ENCODE data around the gene MTNR1A. TPM values are rescaled to one million over a fixed set of nuclear protein-coding genes. Genes with fewer than 3 reads are reported as not detected.
A peak's percentile ranks its signal among the peaks of the same experiment; 100 is the strongest.

MTNR1A gene
- total RNA-seq, 1 donor from 2014 or later: not detected

DNA sequence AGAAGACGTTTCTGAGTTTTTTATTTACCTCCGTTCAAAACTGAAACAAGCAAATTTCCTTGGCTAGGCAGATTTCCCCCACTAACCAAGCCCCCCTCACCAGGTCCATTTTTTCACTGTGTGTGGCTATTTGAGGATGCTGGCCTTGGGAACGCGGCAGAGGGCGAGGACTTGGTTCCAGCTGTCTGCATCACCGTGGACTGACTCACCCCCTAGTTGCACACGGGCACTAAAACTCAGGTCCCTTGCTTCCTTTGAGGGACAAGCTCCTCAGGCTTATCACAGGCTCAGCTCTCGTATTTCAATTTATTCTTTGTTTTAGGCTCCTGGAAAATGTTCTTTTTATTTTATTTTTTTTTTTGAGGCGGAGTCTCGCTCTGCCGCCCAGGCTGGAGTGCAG, 8.4 kb upstream of the MTNR1A start:
- TF ChIP-seq, protein P1, sequence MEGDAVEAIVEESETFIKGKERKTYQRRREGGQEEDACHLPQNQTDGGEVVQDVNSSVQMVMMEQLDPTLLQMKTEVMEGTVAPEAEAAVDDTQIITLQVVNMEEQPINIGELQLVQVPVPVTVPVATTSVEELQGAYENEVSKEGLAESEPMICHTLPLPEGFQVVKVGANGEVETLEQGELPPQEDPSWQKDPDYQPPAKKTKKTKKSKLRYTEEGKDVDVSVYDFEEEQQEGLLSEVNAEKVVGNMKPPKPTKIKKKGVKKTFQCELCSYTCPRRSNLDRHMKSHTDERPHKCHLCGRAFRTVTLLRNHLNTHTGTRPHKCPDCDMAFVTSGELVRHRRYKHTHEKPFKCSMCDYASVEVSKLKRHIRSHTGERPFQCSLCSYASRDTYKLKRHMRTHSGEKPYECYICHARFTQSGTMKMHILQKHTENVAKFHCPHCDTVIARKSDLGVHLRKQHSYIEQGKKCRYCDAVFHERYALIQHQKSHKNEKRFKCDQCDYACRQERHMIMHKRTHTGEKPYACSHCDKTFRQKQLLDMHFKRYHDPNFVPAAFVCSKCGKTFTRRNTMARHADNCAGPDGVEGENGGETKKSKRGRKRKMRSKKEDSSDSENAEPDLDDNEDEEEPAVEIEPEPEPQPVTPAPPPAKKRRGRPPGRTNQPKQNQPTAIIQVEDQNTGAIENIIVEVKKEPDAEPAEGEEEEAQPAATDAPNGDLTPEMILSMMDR (IDR thresholded peaks at IDR 0.05; ENCODE audit: borderline replicate concordance): no peak
- DNase-seq: no peak
- H3K4me3 ChIP-seq: no peak overlapping the region
- H3K27ac ChIP-seq (replicated peaks): no peak overlapping the region
- intact Hi-C loops (cut with micrococcal nuclease): no loop called here
- no peaks in the 10 kb centered on the region for H3K36me3 ChIP-seq
- H3K4me1 ChIP-seq: no peaks in the 10 kb centered on the region
- H3K27me3 ChIP-seq (ENCODE audit: low read depth): peaks cover 37% of the 10 kb centered on the region
- peaks cover 14% of the 10 kb centered on the region for H3K9me3 ChIP-seq (replicated peaks)

DNA sequence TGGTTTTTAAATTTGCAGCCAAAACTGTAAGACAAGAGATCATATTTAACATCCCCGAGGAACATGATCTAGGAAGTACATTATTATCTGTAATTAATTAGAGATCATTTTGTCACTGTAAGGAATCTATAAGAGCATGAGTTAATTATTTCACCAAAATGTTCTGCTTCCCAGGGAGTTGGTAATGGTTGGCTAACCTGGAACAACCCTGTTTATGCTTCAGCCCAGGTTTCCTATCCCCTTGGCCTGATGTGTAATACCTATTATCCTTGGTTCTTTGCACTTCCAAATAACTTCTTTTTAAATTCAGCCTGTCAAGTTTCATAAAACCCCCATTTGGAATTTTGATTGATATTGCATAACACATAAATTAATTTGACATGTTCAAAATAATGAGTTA, 6.4 kb upstream of the MTNR1A start:
- Histone ChIP-seq H3K4me1 (no peaks in the 10 kb centered on the region), H3K9me3 (replicated peaks) (peaks cover 14% of the 10 kb centered on the region), H3K27ac (replicated peaks) (no peak overlapping the region), H3K4me3 (no peak overlapping the region), H3K36me3 (no peaks in the 10 kb centered on the region), H3K27me3 (ENCODE audit: low read depth) (peaks cover 30% of the 10 kb centered on the region)
- DNase-seq: no peak
- TF ChIP-seq, protein P1 (IDR thresholded peaks at IDR 0.05; ENCODE audit: borderline replicate concordance): no peak
- intact Hi-C loops (cut with micrococcal nuclease): no loop called here

DNA sequence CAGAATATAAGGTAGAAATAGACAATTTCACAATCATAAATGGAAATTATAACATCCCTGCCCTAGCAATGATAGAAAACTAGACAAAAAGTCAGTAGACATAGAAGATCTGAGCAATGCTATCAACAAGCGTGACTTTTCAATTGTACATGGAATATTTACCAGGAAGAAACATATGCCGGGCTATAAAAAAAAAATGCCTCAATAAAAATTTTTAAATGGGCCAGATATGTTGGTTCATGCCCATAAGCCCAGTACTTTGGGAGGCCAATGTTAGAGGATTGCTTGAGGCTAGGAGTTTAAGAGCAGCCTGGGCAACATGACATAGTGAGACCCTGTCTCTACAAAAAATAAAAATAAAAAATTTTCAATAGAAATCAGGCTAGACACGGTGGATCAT, 5.3 kb upstream of the MTNR1A start:
- Histone ChIP-seq H3K4me1 (no peaks in the 10 kb centered on the region), H3K9me3 (replicated peaks) (peaks cover 14% of the 10 kb centered on the region), H3K27me3 (ENCODE audit: low read depth) (peaks cover 30% of the 10 kb centered on the region), H3K27ac (replicated peaks) (no peak overlapping the region), H3K36me3 (no peaks in the 10 kb centered on the region), H3K4me3 (no peak overlapping the region)
- intact Hi-C loops (cut with micrococcal nuclease): no loop called here
- TF ChIP-seq, protein P1 (IDR thresholded peaks at IDR 0.05; ENCODE audit: borderline replicate concordance): no peak
- no peak for DNase-seq

DNA sequence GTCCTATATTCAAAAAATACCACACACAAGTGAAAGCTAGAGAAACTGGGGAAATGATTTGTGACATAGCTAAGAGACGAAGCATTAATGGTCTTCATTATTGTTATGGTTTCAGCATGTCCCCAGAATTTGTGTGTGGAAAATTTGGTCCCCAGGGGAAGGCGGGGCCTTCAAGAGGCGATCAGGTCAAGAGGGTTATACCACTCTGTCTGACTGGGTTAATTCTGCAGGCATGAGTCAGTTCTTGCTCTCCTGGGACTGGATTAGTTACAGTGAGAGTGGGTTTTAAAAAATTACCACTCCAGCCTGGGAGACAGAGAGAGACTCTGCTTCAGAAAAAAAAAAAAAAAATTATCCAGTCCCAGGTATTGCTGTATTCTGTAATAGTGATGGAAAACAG, 2.1 kb upstream of the MTNR1A start:
- H3K27me3 ChIP-seq (ENCODE audit: low read depth): peaks cover 52% of the 10 kb centered on the region
- DNase-seq: no peak
- intact Hi-C loops (cut with micrococcal nuclease): no loop called here

DNA sequence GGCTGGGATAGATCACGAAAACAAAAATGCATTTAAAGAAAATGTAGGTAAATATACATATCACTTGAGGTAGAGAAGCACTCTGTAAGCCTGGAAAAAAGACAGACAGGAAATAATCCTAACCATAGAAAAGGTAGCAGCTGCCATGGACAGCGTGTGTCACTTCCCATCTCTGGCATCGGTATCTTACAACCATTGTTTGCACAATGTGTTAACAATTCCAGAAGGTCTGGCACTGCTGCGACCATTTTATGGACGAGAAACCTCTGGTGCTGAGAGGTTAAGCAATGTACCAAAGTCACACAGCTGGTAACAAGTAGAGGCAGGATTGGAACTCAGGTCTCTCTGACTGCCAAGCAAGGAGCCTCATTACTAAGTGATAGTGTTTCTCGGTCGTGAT, 1.7 kb upstream of the MTNR1A start:
- TF ChIP-seq, protein P1 (IDR thresholded peaks at IDR 0.05; ENCODE audit: borderline replicate concordance): no peak
- no peak for DNase-seq
- Histone ChIP-seq H3K4me3 (no peak overlapping the region), H3K27me3 (ENCODE audit: low read depth) (peaks cover 57% of the 10 kb centered on the region), H3K9me3 (replicated peaks) (peaks cover 14% of the 10 kb centered on the region), H3K27ac (replicated peaks) (no peak overlapping the region), H3K36me3 (no peaks in the 10 kb centered on the region), H3K4me1 (peaks cover 11% of the 10 kb centered on the region)
- intact Hi-C loops (cut with micrococcal nuclease): no loop called here

More for the DNA sequence above, 2.1 kb upstream of the MTNR1A start:
- Histone ChIP-seq H3K36me3 (no peaks in the 10 kb centered on the region), H3K27ac (replicated peaks) (no peak overlapping the region), H3K4me3 (no peak overlapping the region), H3K4me1 (peaks cover 11% of the 10 kb centered on the region), H3K9me3 (replicated peaks) (peaks cover 14% of the 10 kb centered on the region)
- TF ChIP-seq, protein P1 (IDR thresholded peaks at IDR 0.05; ENCODE audit: borderline replicate concordance): no peak

DNA sequence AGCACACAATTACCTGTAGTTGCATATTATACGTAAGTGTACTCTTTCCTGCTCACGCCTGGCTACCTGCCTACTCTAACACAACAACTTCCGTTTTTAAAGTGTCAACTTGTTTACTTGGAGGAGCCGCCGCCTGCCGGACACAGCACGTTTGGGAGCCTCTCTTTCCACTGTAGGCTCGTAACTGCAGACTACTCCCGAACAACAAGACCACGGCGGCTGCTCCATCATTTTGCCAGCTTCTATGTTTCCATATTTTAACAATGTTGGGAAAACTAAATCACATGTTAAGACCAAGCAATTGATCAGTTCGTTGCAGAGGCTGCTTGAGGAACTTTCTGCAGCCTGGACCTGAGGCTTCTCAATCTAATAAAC, 841 bp downstream of the MTNR1A start:
- no peaks in the 10 kb centered on the region for H3K36me3 ChIP-seq
- DNase-seq: no peak
- no peak overlapping the region for H3K27ac ChIP-seq (replicated peaks)
- H3K4me1 ChIP-seq: peaks cover 11% of the 10 kb centered on the region
- peak overlapping the region; percentile 56 for H3K4me3 ChIP-seq
- TF ChIP-seq, protein P1 (IDR thresholded peaks at IDR 0.05; ENCODE audit: borderline replicate concordance): no peak
- H3K27me3 ChIP-seq (ENCODE audit: low read depth): peaks cover 82% of the 10 kb centered on the region
- intact Hi-C loops (cut with micrococcal nuclease): no loop called here
- no peaks in the 10 kb centered on the region for H3K9me3 ChIP-seq (replicated peaks)

Measured in left ventricle myocardium inferior (tissue), 1 donor.